ENCODE data around the gene AOAH.
"Not testable (repeated sequence)": the region's sequence is repeated elsewhere in the genome, so short reads cannot be mapped to it uniquely, and the experiment has no call there.

The AOAH gene

GRCh38 chr7:36496576-36496975 lies 227.7 kb downstream of the AOAH start:
- H3K9me3 ChIP-seq (ENCODE audit: control insufficient read depth, insufficient read depth, low read length) = no peaks in the 10 kb centered on the region
- H3K4me2 ChIP-seq (ENCODE audit: low read length) = no peak overlapping the region
- no peaks in the 10 kb centered on the region for H3K4me1 ChIP-seq (ENCODE audit: control insufficient read depth, low read length)
- H3K4me3 ChIP-seq (ENCODE audit: low read length) = no peak overlapping the region
- no peak overlapping the region for H3K27ac ChIP-seq (ENCODE audit: low read depth, low read length)
- H3F3A ChIP-seq (ENCODE audit: control insufficient read depth, insufficient read depth) = no peaks in the 10 kb centered on the region
- H4K20me1 ChIP-seq (ENCODE audit: control insufficient read depth, insufficient read depth, low read depth, low read length) = no peaks in the 10 kb centered on the region
- peaks cover 18% of the 10 kb centered on the region for H3K27me3 ChIP-seq (ENCODE audit: control insufficient read depth, low read length)
- H3K9me2 ChIP-seq (replicated peaks; ENCODE audit: control insufficient read depth, low read length) = no peaks in the 10 kb centered on the region
- TF ChIP-seq CTCF (IDR thresholded peaks at IDR 0.05; ENCODE audit: low read depth, low read length, poor library complexity, severe bottlenecking) (no peak), EZH2phosphoT487 (IDR thresholded peaks at IDR 0.05; ENCODE audit: borderline replicate concordance, low read length) (no peak)
- H3K36me3 ChIP-seq (ENCODE audit: control insufficient read depth, low read length) = no peaks in the 10 kb centered on the region
- no peaks in the 10 kb centered on the region for H3K79me2 ChIP-seq (ENCODE audit: control insufficient read depth, low read length)

- Histone ChIP-seq H3K4me3 (ENCODE audit: low read length) (no peak overlapping the region), H3K4me2 (ENCODE audit: low read length) (no peak overlapping the region), H3K4me1 (ENCODE audit: control insufficient read depth, low read length) (no peaks in the 10 kb centered on the region), H3F3A (ENCODE audit: control insufficient read depth, insufficient read depth) (no peaks in the 10 kb centered on the region), H3K36me3 (ENCODE audit: control insufficient read depth, low read length) (no peaks in the 10 kb centered on the region), H3K9me3 (ENCODE audit: control insufficient read depth, insufficient read depth, low read length) (no peaks in the 10 kb centered on the region), H3K79me2 (ENCODE audit: control insufficient read depth, low read length) (no peaks in the 10 kb centered on the region), H3K27ac (ENCODE audit: low read depth, low read length) (no peak overlapping the region), H3K9me2 (replicated peaks; ENCODE audit: control insufficient read depth, low read length) (no peaks in the 10 kb centered on the region), H3K27me3 (ENCODE audit: control insufficient read depth, low read length) (peaks cover 20% of the 10 kb centered on the region), H4K20me1 (ENCODE audit: control insufficient read depth, insufficient read depth, low read depth, low read length) (no peaks in the 10 kb centered on the region)
- TF ChIP-seq EZH2phosphoT487 (IDR thresholded peaks at IDR 0.05; ENCODE audit: borderline replicate concordance, low read length) = no peak
- no peak for TF ChIP-seq CTCF (IDR thresholded peaks at IDR 0.05; ENCODE audit: low read depth, low read length, poor library complexity, severe bottlenecking)
These were observed 233.0 kb downstream of the AOAH start for GRCh38 chr7:36491317-36491716.

- Histone ChIP-seq H3K4me3 (ENCODE audit: low read length) (no peak overlapping the region), H3K27ac (ENCODE audit: low read depth, low read length) (no peak overlapping the region), H3K27me3 (ENCODE audit: control insufficient read depth, low read length) (peaks cover 25% of the 10 kb centered on the region), H3K36me3 (ENCODE audit: control insufficient read depth, low read length) (no peaks in the 10 kb centered on the region), H3F3A (ENCODE audit: control insufficient read depth, insufficient read depth) (no peaks in the 10 kb centered on the region), H4K20me1 (ENCODE audit: control insufficient read depth, insufficient read depth, low read depth, low read length) (no peaks in the 10 kb centered on the region), H3K9me3 (ENCODE audit: control insufficient read depth, insufficient read depth, low read length) (no peaks in the 10 kb centered on the region), H3K4me1 (ENCODE audit: control insufficient read depth, low read length) (no peaks in the 10 kb centered on the region), H3K9me2 (replicated peaks; ENCODE audit: control insufficient read depth, low read length) (no peaks in the 10 kb centered on the region), H3K4me2 (ENCODE audit: low read length) (no peak overlapping the region), H3K79me2 (ENCODE audit: control insufficient read depth, low read length) (no peaks in the 10 kb centered on the region)
- TF ChIP-seq CTCF (IDR thresholded peaks at IDR 0.05; ENCODE audit: low read depth, low read length, poor library complexity, severe bottlenecking) (no peak), EZH2phosphoT487 (IDR thresholded peaks at IDR 0.05; ENCODE audit: borderline replicate concordance, low read length) (no peak)
These were observed 233.9 kb downstream of the AOAH start for GRCh38 chr7:36490419-36490830.

- H3K4me3 ChIP-seq (ENCODE audit: low read length); H3K4me2 ChIP-seq (ENCODE audit: low read length); H3K9me2 ChIP-seq (replicated peaks; ENCODE audit: control insufficient read depth, low read length); H3F3A ChIP-seq (ENCODE audit: control insufficient read depth, insufficient read depth); H3K9me3 ChIP-seq (ENCODE audit: control insufficient read depth, insufficient read depth, low read length); H3K36me3 ChIP-seq (ENCODE audit: control insufficient read depth, low read length); H3K79me2 ChIP-seq (ENCODE audit: control insufficient read depth, low read length); H3K27ac ChIP-seq (ENCODE audit: low read depth, low read length); H4K20me1 ChIP-seq (ENCODE audit: control insufficient read depth, insufficient read depth, low read depth, low read length); H3K4me1 ChIP-seq (ENCODE audit: control insufficient read depth, low read length): not testable (repeated sequence)
- H3K27me3 ChIP-seq (ENCODE audit: control insufficient read depth, low read length) = peaks cover 24% of the 10 kb centered on the region
These were observed 235.6 kb downstream of the AOAH start for GRCh38 chr7:36488672-36489071.

Measured in DOHH2 (cell line).